HG02943 (cell line): Measurements from ENCODE around the gene CEPT1.

Experiments
- ATAC-seq: cut with Tn5 transposase; IDR thresholded peaks from one replicate; pipeline ENCODE4 v1.9.1; 2021; ENCODE audit warnings: mild to moderate bottlenecking, low read depth, moderate library complexity; ENCODE audit not compliant: unreplicated experiment

CEPT1 gene

GRCh38 chr1:111145963-111146768 is 6.1 kb downstream of the CEPT1 start:
- ATAC-seq: no peak

GRCh38 chr1:111147948-111148347 is 7.9 kb downstream of the CEPT1 start:
- ATAC-seq: no peak

GRCh38 chr1:111148376-111148881 is 8.4 kb downstream of the CEPT1 start:
- ATAC-seq: no peak

GRCh38 chr1:111151838-111152237 is 11.8 kb downstream of the CEPT1 start:
- no peak for ATAC-seq

GRCh38 chr1:111154021-111154999 is 14.3 kb downstream of the CEPT1 start:
- no peak for ATAC-seq

- ATAC-seq: no peak
These were observed 17.4 kb downstream of the CEPT1 start for GRCh38 chr1:111157431-111157830.

- ATAC-seq: no peak
These were observed 21.9 kb downstream of the CEPT1 start for GRCh38 chr1:111161843-111162487.

- ATAC-seq: no peak
These were observed 22.5 kb downstream of the CEPT1 start for GRCh38 chr1:111162488-111162880.

GRCh38 chr1:111163363-111163762 is 23.3 kb downstream of the CEPT1 start:
- no peak for ATAC-seq

GRCh38 chr1:111164151-111164550 is 24.1 kb downstream of the CEPT1 start:
- ATAC-seq: no peak

- no peak for ATAC-seq
These were observed 32.4 kb downstream of the CEPT1 start for GRCh38 chr1:111172463-111172862.

- ATAC-seq: no peak
These were observed 34.0 kb downstream of the CEPT1 start for GRCh38 chr1:111174070-111174469.

- no peak for ATAC-seq
These were observed 35.3 kb downstream of the CEPT1 start for GRCh38 chr1:111175349-111175748.

- no peak for ATAC-seq
These were observed 36.7 kb downstream of the CEPT1 start for GRCh38 chr1:111176678-111177077.

- no peak for ATAC-seq
These were observed 40.0 kb downstream of the CEPT1 start for GRCh38 chr1:111179968-111180533.

GRCh38 chr1:111182052-111182451 is 42.0 kb downstream of the CEPT1 start:
- no peak for ATAC-seq

GRCh38 chr1:111183308-111184069 is 43.5 kb downstream of the CEPT1 start:
- ATAC-seq: no peak

- ATAC-seq: no peak
These were observed 44.6 kb downstream of the CEPT1 start for GRCh38 chr1:111184663-111185062.

GRCh38 chr1:111190931-111191451 is 51.0 kb downstream of the CEPT1 start:
- ATAC-seq: no peak
